Natural killer cell (primary cell): Measurements from ENCODE around the gene HSPB9. TPM values are rescaled to one million over a fixed set of nuclear protein-coding genes. Genes with fewer than 3 reads are reported as not detected.

Experiments used
- ATAC-seq, 3 donors: fragments of 150-1000 bp in 2 of 3; fragments of 200-7000 bp in 1 of 3; cut with Tn5 transposase; 1 replicate in 1 of 3; 2 replicates in 2 of 3; pipeline ENCODE4 v1.10.0; 2021; ENCODE audit warnings: mild to moderate bottlenecking in 2 of 3, moderate library complexity in 2 of 3
- DNase-seq, 2 donors: peaks; one replicate each; pipeline versions ENCODE4 v3.0.0 to v3.0.0-alpha.2; 2013 to 2021; ENCODE audit warnings: mixed read lengths in 1 of 2
- H3K27ac ChIP-seq: one replicate; pipeline ENCODE4 v1.5.1; 2013; ENCODE audit warnings: mild to moderate bottlenecking, low read length
- H3K27me3 ChIP-seq: one replicate; pipeline ENCODE4 v1.6.1; 2013; ENCODE audit warnings: low read length; ENCODE audit not compliant: control insufficient read depth, insufficient read depth
- H3K36me3 ChIP-seq: one replicate; pipeline ENCODE4 v1.6.1; 2013; ENCODE audit warnings: low read length; ENCODE audit not compliant: control insufficient read depth, insufficient read depth
- H3K4me1 ChIP-seq: one replicate; pipeline ENCODE4 v1.6.1; 2013; ENCODE audit warnings: low read length; ENCODE audit not compliant: control insufficient read depth, insufficient read depth
- H3K4me3 ChIP-seq: one replicate; pipeline ENCODE4 v1.5.1; 2013; ENCODE audit warnings: low read length
- H3K9me3 ChIP-seq: one replicate; pipeline ENCODE4 v1.6.1; 2013; ENCODE audit warnings: low read length; ENCODE audit not compliant: control insufficient read depth, insufficient read depth
- H3K27ac Mint-ChIP-seq, 2 donors: one replicate each; pipeline ENCODE4 v1.8.0; 2022; ENCODE audit warnings: mild to moderate bottlenecking in 2 of 2, mixed read lengths in 2 of 2, moderate library complexity in 1 of 2
- H3K27me3 Mint-ChIP-seq, 2 donors: one replicate each; pipeline ENCODE4 v1.8.0; 2022; ENCODE audit warnings: low read depth in 2 of 2, mixed read lengths in 2 of 2
- H3K36me3 Mint-ChIP-seq: one replicate; pipeline ENCODE4 v1.8.0; 2022; ENCODE audit warnings: mixed read lengths
- H3K4me1 Mint-ChIP-seq, 2 donors: one replicate each; pipeline ENCODE4 v1.8.0; 2022; ENCODE audit warnings: mixed read lengths in 2 of 2
- H3K4me3 Mint-ChIP-seq: one replicate; pipeline ENCODE4 v1.8.0; 2022; ENCODE audit warnings: mild to moderate bottlenecking, moderate library complexity, mixed read lengths
- H3K9me3 Mint-ChIP-seq, 2 donors: one replicate each; pipeline ENCODE4 v1.8.0; 2022; ENCODE audit warnings: mixed read lengths in 2 of 2
- CTCF ChIP-seq: fragments of 200-600 bp; IDR thresholded peaks from one replicate; pipeline ENCODE4 v1.8.0; 2022; ENCODE audit warnings: antibody characterized with exemption
- WGBS: methylation state at CpG from one replicate; pipeline ENCODE4 v1.1.7; 2013; ENCODE audit warnings: missing lambda C conversion rate; ENCODE audit not compliant: insufficient coverage; 5-methylcytosine and 5-hydroxymethylcytosine counted together
- intact Hi-C: fragments of 100-400 bp; cut with micrococcal nuclease; formaldehyde crosslinking; loops from one replicate; pipeline ENCODE4 v1.14.2; 2022
- total RNA-seq, 4 donors: library from RNA; stranded (reverse); fragments of 120-200 nt in 1 of 4; gene quantifications; one replicate each; pipeline versions ENCODE4 v1.2.3 to v1.2.4, GENCODE V29; 2013 to 2022

Gene HSPB9
- total RNA-seq, 3 donors from 2014 or later (not counting 1 experiment from before 2014, with no cell fraction given), result not detected

GRCh38 chr17:42160531-42160910 lies 37.9 kb downstream of the HSPB9 start:
- no peaks in the 10 kb centered on the region for H3K9me3 ChIP-seq
- no peaks in the 10 kb centered on the region for H3K9me3 Mint-ChIP-seq
- DNase-seq (no peak), ATAC-seq (no peak)
- no peaks in the 10 kb centered on the region for H3K36me3 Mint-ChIP-seq
- peaks cover 0 to 11% of the 10 kb centered on the region in 2 donors for H3K4me1 Mint-ChIP-seq
- no peak overlapping the region for H3K27ac Mint-ChIP-seq
- H3K4me3 ChIP-seq, result no peak overlapping the region
- H3K27me3 ChIP-seq, result no peaks in the 10 kb centered on the region
- WGBS, result 98% methylated on average over 7 of the region's 7 CpGs
- TF ChIP-seq CTCF, result no peak
- H3K4me1 ChIP-seq, result peaks cover 10% of the 10 kb centered on the region
- peaks cover 0 to 3% of the 10 kb centered on the region in 2 donors for H3K27me3 Mint-ChIP-seq
- H3K27ac ChIP-seq, result no peak overlapping the region
- no peak overlapping the region for H3K4me3 Mint-ChIP-seq
- intact Hi-C loops, result no loop called here
- no peaks in the 10 kb centered on the region for H3K36me3 ChIP-seq

GRCh38 chr17:42163113-42163512 lies 40.5 kb downstream of the HSPB9 start:
- Histone ChIP-seq H3K27me3 (no peaks in the 10 kb centered on the region), H3K9me3 (no peaks in the 10 kb centered on the region), H3K4me3 (no peak overlapping the region), H3K36me3 (no peaks in the 10 kb centered on the region), H3K27ac (no peak overlapping the region), H3K4me1 (peaks cover 8% of the 10 kb centered on the region)
- intact Hi-C loops, result no loop called here
- H3K9me3 Mint-ChIP-seq, result no peaks in the 10 kb centered on the region
- no peak overlapping the region for H3K4me3 Mint-ChIP-seq
- peaks cover 0 to 3% of the 10 kb centered on the region in 2 donors for H3K27me3 Mint-ChIP-seq
- no peak overlapping the region for H3K27ac Mint-ChIP-seq
- no peaks in the 10 kb centered on the region for H3K36me3 Mint-ChIP-seq
- peaks cover 0 to 4% of the 10 kb centered on the region in 2 donors for H3K4me1 Mint-ChIP-seq
- peak in 1 of 3 donors; percentile 44 for ATAC-seq
- 63% methylated on average over 8 of the region's 8 CpGs for WGBS
- TF ChIP-seq CTCF, result peak; percentile 8
- DNase-seq, result peak in 1 of 2 donors; percentile 47

GRCh38 chr17:42163696-42164407 lies 41.2 kb downstream of the HSPB9 start:
- H3K36me3 Mint-ChIP-seq, result no peaks in the 10 kb centered on the region
- no peak for TF ChIP-seq CTCF
- Histone ChIP-seq H3K9me3 (no peaks in the 10 kb centered on the region), H3K27ac (no peak overlapping the region), H3K36me3 (no peaks in the 10 kb centered on the region), H3K4me1 (peaks cover 8% of the 10 kb centered on the region), H3K4me3 (no peak overlapping the region), H3K27me3 (no peaks in the 10 kb centered on the region)
- 88% methylated on average over 16 of the region's 22 CpGs for WGBS
- intact Hi-C loops, result no loop called here
- no peak for DNase-seq
- peaks cover 0 to 3% of the 10 kb centered on the region in 2 donors for H3K27me3 Mint-ChIP-seq
- H3K9me3 Mint-ChIP-seq, result no peaks in the 10 kb centered on the region
- H3K27ac Mint-ChIP-seq, result no peak overlapping the region
- no peak overlapping the region for H3K4me3 Mint-ChIP-seq
- no peak for ATAC-seq
- H3K4me1 Mint-ChIP-seq, result peaks cover 0 to 4% of the 10 kb centered on the region in 2 donors

- H3K36me3 Mint-ChIP-seq, result no peaks in the 10 kb centered on the region
Observed at GRCh38 chr17:42165751-42166150, 43.1 kb downstream of the HSPB9 start.

More at GRCh38 chr17:42165751-42166150, 43.1 kb downstream of the HSPB9 start:
- intact Hi-C loops, result no loop called here
- no peak overlapping the region for H3K4me3 Mint-ChIP-seq
- no peaks in the 10 kb centered on the region for H3K9me3 ChIP-seq
- WGBS, result 96% methylated on average over 6 of the region's 6 CpGs
- H3K4me3 ChIP-seq, result no peak overlapping the region
- ATAC-seq (no peak), DNase-seq (no peak)
- no peaks in the 10 kb centered on the region for H3K9me3 Mint-ChIP-seq
- H3K27me3 Mint-ChIP-seq, result peaks cover 0 to 6% of the 10 kb centered on the region in 2 donors
- TF ChIP-seq CTCF, result no peak
- H3K27me3 ChIP-seq, result no peaks in the 10 kb centered on the region
- no peak overlapping the region for H3K27ac ChIP-seq
- H3K27ac Mint-ChIP-seq, result no peak overlapping the region
- peaks cover 8% of the 10 kb centered on the region for H3K4me1 ChIP-seq
- H3K36me3 ChIP-seq, result no peaks in the 10 kb centered on the region
- H3K4me1 Mint-ChIP-seq, result peaks cover 0 to 4% of the 10 kb centered on the region in 2 donors
